Hypothalamus (tissue), 51 donors: ENCODE measurements around the gene RNF223.
"Not testable (repeated sequence)": the region's sequence is repeated elsewhere in the genome, so short reads cannot be mapped to it uniquely, and the experiment has no call there.

Experiments
- DNase-seq, 51 donors: peaks; one replicate each; lab custom pipeline; 2025; lab: John Stamatoyannopoulos, UW

Gene RNF223

DNA sequence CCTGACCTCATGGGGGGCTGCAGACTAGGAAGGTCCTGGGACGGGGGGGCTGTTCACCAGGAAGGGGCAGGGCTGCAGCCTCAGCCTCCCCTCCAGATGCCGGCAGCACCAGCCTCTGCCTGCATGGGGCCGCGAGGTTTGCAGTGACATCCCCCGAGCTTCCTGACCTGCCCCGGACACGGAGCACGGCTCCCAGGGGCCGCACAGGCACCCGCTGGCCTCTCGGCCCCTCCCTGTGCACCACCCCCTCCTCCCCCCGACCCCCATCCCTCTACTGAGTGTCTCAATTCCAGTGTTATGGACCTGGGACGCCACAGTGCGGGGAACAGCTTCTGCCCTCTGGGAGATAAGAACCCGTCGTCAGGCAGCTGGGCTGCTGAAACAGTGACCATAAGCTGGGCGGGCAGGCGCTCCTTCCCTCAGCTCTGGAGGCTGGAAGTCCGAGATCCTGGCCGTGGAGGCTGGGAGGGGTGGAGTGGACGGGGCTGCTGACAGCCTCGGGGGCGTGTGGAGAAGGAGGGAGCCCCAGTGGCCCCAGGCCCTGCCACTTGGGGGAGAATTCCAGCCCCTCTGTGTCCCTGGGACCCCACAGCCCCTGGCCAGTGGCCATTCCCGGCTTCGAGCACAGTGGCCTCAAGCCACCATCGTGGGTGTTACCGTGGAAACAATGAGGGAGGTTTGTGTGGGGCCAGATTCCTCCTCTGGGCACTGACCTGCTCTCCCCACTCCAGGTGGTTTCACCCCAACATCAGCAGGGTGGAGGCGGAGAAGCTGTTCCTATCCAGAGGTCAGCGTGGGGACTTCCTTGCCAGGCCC is 11.6 kb downstream of the RNF223 start:
- no peak for DNase-seq

DNA sequence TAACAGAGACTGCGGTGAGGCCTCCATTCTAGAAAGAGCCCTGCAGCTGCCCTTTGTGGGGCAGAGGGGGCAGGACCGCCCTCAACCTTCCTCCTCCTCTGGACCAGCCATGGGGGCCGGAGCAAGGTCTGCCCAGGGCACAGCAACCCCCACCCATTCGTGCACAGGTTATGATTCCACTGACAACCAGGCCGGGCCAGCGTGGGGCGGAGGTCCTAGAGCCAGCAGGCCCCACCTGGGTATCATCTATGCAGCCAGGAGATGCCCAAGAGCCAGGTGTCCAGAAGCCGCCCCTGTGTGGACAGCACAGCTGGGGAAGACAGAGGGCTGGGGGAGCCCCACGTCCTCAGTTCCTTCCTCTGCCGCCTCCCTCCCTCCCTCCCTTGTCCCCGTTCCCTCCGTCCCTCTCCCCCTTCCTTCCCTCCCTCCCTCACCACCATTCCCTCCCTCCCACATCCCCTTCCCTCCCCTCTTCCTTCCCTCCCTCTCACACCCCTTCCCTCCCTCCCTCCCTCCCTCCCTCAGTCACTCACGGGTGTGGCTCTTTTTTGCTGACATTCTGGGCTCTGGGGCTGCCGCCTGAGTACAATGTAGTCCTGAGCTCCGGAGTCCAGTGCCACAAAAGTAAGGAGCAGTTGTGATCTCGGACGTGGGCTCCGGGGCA is 12.3 kb downstream of the RNF223 start:
- no peak for DNase-seq

DNA sequence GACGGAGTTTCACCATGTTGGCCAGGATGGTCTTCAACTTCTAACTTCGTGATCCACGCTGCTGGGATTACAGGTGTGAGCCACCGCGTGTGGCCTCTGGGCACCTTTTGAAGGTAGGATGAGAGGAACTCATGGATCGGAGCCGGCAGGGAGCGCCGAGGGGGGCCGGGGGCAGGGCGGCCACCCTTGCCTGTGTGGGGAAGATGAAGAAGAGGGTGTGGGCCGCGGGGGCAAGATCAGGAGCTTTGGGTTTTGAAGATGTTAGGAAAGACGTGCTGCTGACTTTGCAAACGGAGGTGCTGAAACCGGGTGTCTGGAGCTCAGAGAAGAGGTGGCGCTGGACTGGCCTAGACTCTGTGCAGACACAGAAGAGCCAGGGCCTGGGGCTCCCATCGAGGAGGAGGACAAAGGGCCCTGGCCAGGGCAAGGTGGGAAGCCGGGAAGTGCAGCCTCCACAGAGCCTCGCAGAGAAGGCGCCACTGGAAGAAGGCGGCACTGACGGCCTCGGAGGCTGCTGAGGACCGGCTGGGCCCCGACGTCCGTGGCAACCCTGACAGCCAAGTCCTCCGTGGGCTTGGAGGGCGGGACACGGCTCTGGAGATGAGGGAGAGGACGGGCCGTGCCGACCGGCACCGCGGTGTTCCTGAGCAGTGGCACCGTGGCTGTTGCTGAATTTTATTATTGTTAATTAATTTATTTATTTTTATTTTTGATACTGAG is 13.7 kb downstream of the RNF223 start:
- no peak for DNase-seq

- DNase-seq: peak in 40 of 51 donors; percentile 7 to 79 (median 41)
Measured at GRCh38 chr1:1059494-1060280, 14.4 kb downstream of the RNF223 start.

- DNase-seq: peak in 1 of 51 donors; percentile 39
Measured at GRCh38 chr1:1058921-1059493, 15.1 kb downstream of the RNF223 start.

DNA sequence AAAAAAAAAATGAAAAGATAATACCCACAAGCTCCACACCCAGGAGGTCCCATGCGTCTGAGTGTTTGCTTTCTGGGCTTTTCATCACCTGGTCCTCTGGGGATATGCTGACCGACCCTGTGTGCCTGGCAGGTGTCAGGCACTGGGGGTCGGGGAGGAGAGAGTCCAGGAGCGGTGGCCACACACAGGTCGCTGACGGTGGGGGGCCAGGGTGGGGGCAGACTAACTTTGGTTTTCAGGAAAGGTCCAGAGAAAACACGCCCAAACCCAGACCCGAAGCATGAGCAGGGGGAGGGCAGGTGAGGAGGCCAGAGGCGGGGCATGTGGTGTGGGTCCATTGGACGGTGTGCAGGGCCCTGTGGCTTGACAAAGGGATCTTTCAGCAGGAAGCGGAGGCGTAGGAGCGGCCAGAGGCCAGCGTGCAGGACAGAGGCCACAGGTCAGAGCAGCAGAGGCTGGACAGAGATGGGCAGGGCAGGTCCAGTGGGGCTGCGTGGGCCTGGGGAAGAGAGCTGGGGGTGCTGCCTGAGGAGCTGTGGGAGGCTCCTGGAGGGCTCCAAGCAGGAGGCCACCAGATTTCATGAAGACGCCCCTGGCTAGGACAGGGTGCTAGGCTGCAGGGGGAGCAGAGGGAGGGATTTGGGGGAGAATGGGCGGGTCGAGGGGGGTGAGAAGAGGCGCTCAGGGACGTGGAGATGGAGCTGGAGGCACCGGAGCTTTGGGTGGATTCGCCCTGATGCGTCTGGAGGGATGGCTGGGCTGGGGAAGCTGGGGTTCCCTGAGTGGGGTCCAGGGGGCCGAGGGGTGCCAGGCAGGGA is 15.8 kb downstream of the RNF223 start:
- no peak for DNase-seq

DNA sequence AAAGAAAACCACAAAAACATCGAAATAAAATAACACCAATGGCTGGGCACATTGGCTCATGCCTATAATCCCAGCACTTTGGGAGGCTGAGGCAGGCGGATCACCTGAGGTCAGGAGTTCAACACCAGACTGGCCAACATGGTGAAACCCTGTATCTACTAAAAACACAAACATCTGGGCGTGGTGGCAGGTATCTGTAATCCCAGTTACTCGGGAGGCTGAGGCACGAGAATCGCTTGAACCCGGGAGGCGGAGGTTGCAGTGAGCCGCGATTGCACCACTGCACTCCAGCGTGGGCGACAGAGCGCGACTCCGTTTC is 16.4 kb downstream of the RNF223 start:
- not testable (repeated sequence) for DNase-seq

GRCh38 chr1:1055841-1056736 is 18.0 kb downstream of the RNF223 start:
- DNase-seq: no peak

GRCh38 chr1:1054971-1055370 is 19.1 kb downstream of the RNF223 start:
- DNase-seq: no peak

DNA sequence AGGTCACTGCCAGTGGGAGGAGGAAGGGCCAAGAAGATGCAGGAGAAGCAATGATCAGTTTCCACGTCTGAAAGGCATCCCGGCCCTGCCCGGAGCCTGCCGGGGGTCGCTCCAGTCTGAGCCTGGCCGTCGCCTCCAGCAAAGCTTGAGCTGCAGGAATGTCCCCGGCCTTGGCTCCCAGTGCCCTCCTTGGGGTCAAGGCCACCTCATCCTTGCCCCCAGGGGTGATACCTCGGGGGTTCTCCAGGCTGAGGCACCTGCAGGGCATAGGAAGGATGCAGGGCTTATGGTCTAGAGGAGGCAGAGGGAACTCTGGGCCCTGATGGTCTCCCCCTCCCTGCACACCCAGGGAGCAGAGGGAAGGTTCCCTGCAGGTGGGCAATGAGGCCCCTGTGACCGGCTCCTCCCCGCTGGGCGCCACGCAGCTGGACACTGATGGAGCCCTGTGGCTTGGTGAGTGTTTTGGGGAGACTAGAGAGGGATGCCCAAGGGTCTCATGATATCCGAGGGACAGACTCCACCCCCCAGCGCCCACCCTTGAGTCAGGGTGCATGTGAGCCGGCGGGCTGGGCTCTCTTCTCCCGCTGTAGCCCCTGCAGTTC is 19.9 kb downstream of the RNF223 start:
- DNase-seq: no peak

- no peak for DNase-seq
Measured at GRCh38 chr1:1053682-1054081, 20.4 kb downstream of the RNF223 start.

- no peak for DNase-seq
Measured at GRCh38 chr1:1053022-1053421, 21.1 kb downstream of the RNF223 start.

DNA sequence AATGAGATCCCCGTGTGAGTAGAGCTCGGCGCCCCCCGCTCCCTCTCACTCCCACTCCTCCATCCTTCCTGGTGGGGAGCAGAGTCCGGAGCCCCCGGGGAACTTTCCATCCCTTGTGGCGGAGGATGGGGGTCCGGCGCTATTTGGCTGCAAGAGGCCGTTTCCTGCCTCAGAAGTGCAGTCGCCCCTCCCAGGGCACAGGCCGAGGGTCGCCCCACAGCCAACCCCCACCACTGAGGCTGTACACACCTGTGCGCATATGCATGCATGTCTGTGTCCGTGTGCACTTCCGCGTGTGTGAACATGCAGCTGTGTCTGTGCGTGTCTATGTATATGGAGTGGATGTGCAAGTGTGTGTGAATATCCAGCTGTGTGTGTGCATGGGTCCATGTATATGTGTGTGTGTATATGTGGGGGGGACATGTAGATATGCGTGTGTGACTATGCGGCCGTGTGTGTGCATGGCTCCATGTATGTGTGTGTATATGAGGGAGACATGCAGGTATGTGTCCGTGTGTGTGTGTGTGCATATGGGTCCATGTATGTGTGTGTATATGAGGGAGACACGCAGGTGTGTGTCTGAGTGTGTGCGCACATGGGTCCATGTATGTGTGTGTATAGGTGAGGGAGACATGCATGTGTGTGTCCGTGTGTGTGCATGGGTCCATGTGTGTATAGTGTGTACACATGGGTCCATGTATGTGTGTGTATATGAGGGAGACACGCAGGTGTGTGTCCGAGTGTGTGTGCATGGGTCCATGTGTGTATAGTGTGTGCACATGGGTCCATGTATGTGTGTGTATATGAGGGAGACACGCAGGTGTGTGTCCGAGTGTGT is 21.9 kb downstream of the RNF223 start:
- no peak for DNase-seq

DNA sequence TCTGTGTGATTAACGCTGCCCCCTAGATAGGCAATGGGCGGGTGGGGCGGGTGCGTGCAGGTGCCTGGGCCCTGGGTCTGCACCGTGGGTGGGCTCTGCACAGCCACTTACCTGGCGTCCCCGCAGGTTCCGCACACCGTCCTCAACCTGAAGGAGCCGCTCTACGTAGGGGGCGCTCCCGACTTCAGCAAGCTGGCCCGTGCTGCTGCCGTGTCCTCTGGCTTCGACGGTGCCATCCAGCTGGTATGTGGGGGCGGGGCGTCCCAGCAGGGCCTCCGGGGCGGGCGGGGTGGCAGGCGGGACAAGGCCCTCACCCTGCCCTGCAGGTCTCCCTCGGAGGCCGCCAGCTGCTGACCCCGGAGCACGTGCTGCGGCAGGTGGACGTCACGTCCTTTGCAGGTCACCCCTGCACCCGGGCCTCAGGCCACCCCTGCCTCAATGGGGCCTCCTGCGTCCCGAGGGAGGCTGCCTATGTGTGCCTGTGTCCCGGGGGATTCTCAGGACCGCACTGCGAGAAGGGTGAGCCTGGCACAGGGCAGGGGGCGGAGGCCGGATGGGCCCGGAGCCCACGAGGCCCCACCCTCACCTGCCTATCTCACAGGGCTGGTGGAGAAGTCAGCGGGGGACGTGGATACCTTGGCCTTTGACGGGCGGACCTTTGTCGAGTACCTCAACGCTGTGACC is 22.8 kb downstream of the RNF223 start:
- DNase-seq: no peak

GRCh38 chr1:1050577-1051052 is 23.5 kb downstream of the RNF223 start:
- no peak for DNase-seq

DNA sequence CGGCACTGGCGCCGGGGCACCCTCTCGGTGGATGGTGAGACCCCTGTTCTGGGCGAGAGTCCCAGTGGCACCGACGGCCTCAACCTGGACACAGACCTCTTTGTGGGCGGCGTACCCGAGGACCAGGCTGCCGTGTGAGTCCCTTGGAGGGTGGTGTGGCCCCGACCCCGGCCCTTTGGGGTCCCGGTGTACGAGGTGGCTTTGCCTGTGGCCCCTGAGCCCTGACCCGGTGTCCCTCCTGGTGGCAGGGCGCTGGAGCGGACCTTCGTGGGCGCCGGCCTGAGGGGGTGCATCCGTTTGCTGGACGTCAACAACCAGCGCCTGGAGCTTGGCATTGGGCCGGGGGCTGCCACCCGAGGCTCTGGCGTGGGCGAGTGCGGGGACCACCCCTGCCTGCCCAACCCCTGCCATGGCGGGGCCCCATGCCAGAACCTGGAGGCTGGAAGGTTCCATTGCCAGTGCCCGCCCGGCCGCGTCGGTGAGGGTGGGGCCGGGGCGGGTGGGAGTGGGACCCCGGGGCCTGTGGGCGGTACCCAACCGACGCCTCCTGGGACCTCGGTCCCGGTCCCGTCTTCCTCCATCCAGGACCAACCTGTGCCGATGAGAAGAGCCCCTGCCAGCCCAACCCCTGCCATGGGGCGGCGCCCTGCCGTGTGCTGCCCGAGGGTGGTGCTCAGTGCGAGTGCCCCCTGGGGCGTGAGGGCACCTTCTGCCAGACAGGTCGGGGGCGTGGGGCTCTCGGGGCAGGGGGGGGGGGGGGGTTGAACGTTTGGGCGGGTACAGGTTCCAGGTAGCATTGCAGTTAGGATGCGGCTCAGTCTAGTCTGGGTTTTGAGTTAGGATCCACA is 24.6 kb downstream of the RNF223 start:
- DNase-seq: no peak
